Renal cortex interstitium (tissue), 11 donors: ENCODE data around the gene ARHGEF11. TPM values are rescaled to one million over a fixed set of nuclear protein-coding genes. Genes with fewer than 3 reads are reported as not detected.

Experiments used
- DNase-seq, 11 donors: peaks; one replicate each; pipeline ENCODE4 v3.0.0-alpha.2; 2013; ENCODE audit warnings: low read depth in 9 of 11, low spot score in 4 of 11; ENCODE audit errors: extremely low read depth in 1 of 11
- polyA plus RNA-seq, 3 donors: library from polyadenylated mRNA; unstranded; fragments of 120-200 nt; gene quantifications; one replicate each; pipeline ENCODE4 v1.2.1, GENCODE V29; 2013; ENCODE audit not compliant: insufficient read length in 3 of 3

ARHGEF11 gene
- polyA plus RNA-seq, 3 donors = 30.4 to 39.2 (median 36.7) TPM

DNA sequence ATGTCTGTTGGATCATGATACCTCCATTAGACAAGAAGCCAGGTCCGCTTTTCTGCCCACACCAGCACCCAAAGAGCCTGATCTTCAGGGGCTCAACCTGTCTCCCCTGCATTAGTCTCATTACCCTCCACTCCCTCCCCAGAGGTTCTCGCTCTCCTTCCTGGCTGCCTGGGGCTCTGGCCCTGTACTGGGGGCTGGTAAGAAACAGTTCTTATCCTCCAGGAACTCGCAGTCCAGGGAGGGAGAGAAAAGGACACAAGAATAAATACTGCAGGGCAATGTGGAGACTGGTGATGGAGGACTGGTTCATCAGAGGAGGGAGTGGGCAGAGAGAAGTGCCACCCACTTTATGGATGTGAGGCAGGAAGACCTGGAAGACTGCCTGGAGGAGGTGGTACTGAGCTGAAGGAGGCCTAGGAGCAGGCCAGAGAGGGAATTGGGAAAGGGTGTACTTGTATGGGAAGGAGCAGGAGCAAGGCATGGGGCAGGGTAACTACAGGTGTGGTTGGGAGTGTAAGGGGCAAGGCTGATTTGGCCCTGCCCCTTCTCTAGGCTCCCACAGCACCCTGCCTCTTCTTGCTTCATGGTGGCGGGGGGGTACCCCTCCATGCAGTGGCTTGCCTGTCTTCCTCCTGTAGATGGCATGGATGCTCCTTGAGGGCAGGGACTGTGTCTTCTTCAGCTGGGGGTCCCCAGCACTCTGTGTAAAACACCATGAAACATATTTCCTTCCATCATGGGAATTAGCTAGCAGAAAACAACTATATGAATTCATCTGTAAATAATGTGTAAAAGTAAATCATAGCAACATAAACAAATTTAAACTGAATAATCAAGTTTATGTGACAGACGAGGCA, 120.2 kb downstream of the ARHGEF11 start:
- DNase-seq = no peak

DNA sequence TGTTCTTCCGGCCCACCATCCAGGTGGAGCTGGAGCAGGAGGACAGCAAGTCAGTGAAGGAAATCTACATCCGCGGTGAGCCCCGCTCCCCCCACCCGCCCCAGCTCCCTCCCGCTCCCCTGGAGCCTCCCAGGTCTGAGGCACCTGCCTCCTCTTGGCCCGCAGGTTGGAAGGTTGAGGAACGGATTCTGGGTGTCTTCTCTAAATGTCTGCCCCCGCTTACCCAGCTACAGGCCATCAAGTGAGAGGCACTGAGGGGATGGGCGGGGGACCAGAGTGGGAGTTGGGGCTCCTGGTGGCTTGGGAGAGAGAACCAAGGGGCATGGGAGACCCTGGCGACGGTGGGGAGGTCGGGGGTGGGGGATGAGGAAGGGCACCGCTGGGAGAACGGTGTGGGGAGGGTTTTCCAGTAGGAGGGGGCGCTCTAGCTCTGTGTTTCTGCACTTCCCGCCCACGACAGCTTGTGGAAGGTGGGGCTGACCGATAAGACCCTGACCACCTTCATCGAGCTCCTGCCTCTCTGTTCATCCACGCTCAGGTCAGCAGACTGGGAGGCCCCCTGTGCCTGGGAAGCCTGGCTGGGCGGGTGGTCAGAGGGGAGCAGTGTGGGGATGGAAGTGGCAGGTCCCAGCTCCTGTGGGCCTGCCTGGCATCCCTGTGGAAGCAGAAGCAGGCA, 120.9 kb downstream of the ARHGEF11 start:
- no peak for DNase-seq

DNA sequence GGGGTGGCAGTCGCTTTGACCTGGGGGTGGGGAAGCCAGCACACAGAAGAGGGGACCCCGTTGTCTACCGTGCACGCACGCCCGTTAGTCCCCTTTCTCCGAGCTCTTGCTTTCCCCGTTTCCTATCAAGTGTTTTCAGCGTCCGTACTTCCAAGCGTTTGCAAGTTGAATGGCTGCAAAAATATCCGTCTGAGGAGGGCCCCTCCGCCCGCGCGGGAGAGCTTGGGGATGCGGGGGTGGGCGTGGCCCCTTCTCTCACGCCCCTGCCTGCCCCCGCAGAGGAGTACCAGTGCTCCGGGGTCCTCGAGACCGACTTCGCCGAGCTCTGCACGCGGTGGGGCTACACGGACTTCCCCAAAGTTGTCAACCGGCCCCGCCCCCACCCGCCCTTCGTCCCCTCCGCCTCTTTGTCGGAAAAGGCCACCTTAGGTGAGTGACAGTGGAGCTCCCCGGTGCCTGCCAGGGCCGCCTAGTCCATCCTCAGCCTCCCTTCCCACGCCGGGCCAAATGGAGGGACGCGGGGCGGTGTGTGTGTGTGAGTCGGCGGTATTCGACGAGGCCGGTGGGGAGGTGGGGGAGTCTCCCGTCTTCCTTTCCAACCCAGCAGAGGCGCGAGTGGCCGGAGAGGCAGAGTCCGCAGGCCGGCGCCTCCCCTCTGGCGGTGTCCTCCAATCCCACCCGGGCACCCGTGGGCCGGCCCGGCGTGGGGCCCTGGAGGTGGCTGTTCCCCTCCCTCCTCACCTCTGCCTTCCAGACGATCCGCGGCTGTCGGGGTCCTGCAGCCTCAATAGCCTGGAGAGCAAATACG, 121.7 kb downstream of the ARHGEF11 start:
- peak in 1 of 11 donors; percentile 24 for DNase-seq

- no peak for DNase-seq
Measured at GRCh38 chr1:156922986-156923669, 122.4 kb downstream of the ARHGEF11 start.

DNA sequence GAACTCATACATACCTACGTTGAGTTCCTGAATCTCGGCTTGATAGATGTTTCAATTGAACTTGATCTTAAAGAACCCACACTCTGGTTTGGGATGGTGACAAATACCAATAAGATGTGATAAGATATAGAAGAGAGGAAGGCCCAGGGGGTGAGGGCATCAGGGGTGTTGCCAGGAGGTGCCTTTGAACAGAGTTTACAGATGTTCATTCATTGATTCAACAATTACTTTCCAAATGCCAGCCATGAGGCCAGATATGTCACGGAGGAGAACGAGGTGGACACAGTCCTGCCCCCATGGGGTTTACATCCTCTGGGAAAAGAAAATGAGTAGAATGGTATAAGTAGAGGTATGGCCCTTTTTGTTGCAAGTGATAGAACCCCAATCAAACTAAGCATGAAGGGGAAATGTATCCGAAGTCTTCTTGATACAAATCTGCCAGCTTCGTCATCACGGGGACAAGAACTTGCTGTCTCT, 124.5 kb downstream of the ARHGEF11 start:
- DNase-seq = no peak

- peak; percentile 57 to 82 (median 74) for DNase-seq
Measured at GRCh38 chr1:156920233-156921052, 125.1 kb downstream of the ARHGEF11 start, which contains the start of gene LRRC71. LRRC71 (plus strand) TSS chr1:156920632; CDS start chr1:156920804, 172 bp downstream.

GRCh38 chr1:156914440-156914856, 131.1 kb downstream of the ARHGEF11 start:
- DNase-seq = no peak

- DNase-seq = no peak
Measured at GRCh38 chr1:156913809-156914387, 131.6 kb downstream of the ARHGEF11 start.

- DNase-seq = no peak
Measured at GRCh38 chr1:156912861-156913808, 132.4 kb downstream of the ARHGEF11 start.

DNA sequence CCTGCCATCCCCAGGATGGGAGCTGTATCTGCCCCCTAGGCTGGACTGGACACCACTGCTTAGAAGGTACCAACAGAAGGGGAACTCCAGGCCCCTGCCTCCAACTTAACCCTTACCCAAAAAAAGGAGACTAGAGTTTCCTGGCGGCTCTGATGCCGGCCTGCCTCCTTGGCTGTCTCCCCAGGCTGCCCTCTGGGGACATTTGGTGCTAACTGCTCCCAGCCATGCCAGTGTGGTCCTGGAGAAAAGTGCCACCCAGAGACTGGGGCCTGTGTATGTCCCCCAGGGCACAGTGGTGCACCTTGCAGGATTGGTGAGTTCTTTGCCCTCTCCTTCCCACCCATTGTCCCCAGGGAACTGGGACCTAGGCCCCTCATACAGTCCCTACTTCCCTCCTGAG, 133.2 kb downstream of the ARHGEF11 start:
- DNase-seq = no peak

- no peak for DNase-seq
Measured at GRCh38 chr1:156911577-156912298, 133.8 kb downstream of the ARHGEF11 start.

DNA sequence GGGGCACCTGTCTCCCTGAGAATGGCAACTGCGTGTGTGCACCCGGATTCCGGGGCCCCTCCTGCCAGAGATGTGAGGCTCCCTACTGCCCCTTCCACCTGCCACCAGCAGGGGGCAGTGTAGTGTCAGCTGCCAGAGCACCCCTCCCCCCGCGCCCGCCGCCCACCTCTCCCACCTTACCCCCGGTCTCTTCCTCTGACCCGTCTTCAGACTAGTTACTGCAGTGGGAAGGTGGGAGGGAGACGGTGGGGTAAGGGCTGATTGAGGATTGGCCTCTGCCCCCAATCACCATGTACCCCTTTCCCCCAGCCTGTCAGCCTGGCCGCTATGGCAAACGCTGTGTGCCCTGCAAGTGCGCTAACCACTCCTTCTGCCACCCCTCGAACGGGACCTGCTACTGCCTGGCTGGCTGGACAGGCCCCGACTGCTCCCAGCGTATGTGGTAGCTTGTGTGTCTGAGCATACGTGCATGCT, 135.2 kb downstream of the ARHGEF11 start:
- no peak for DNase-seq

DNA sequence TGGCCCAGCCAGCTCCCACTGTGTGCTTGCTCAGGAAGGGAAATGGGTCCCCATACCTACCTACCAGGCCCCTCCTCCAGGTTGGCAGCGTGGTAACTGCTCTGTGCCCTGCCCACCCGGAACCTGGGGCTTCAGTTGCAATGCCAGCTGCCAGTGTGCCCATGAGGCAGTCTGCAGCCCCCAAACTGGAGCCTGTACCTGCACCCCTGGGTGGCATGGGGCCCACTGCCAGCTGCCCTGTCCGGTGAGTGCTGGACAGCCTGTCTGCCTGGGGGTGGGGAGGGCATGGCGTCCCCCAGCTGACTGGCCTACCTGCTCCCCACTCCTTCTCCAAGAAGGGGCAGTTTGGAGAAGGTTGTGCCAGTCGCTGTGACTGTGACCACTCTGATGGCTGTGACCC, 135.9 kb downstream of the ARHGEF11 start:
- DNase-seq = no peak

- DNase-seq = no peak
Measured at GRCh38 chr1:156908955-156909354, 136.6 kb downstream of the ARHGEF11 start.

DNA sequence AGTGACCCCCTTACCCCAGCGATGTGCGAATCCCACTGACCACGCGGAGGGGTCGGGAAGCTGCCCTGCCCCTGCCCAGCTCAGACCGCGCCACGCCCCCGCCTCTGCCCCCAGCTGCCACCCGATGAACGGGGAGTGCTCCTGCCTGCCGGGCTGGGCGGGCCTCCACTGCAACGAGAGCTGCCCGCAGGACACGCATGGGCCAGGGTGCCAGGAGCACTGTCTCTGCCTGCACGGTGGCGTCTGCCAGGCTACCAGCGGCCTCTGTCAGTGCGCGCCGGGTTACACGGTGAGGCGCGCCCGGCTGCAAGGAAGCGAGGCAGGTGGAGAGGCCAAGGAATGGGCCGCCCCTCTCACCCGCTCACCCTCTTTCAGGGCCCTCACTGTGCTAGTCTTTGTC, 137.0 kb downstream of the ARHGEF11 start:
- DNase-seq = no peak
